GM12878 (cell line): ENCODE data around the gene UPK1B. TPM values are rescaled to one million over a fixed set of nuclear protein-coding genes. Genes with fewer than 3 reads are reported as not detected.

Experiments used
- ATAC-seq: fragments of 200-7000 bp; cut with Tn5 transposase; 3 replicates; pipeline ENCODE4 v1.9.1; 2020; ENCODE audit warnings: mild to moderate bottlenecking, moderate library complexity
- BruUV-seq: library from RNA; stranded (reverse); fragments of 400-500 nt; replicated peaks from 2 replicates; lab custom pipeline; 2021; lab: Mats Ljungman, UMichigan
- CTCF ChIA-PET: fragments of 300-600 bp; sonication (Branson Sonifier 250); formaldehyde crosslinking; extraction: SDS; loops from one replicate; lab custom pipeline; 2021; ENCODE audit warnings: inconsistent platforms; lab: Yijun Ruan, JAX
- POLR2A ChIA-PET: fragments of 350-600 bp; formaldehyde crosslinking; extraction: SDS; loops from one replicate; lab custom pipeline; 2021; ENCODE audit warnings: inconsistent platforms; lab: Charles Lee
- RAD21 ChIA-PET: fragments of 300-600 bp; sonication (Branson Sonifier 250); formaldehyde crosslinking; loops from one replicate; lab custom pipeline; 2023; ENCODE audit warnings: antibody characterized with exemption; ENCODE audit not compliant: unreplicated experiment; lab: Charles Lee
- SMC1A ChIA-PET: fragments of 300-600 bp; sonication (Branson Sonifier 250); formaldehyde crosslinking; loops from one replicate; lab custom pipeline; 2023; ENCODE audit not compliant: unreplicated experiment, uncharacterized antibody; lab: Charles Lee
- DNase-seq: peaks from one replicate; pipeline ENCODE4 v3.0.0-alpha.2; 2011; ENCODE audit warnings: low read depth, low spot score
- FAIRE-seq: peaks from 3 replicates; lab custom pipeline; 2011; peaks lifted over from hg19 to GRCh38; lab: Jason Lieb, UNC
- H2AFZ ChIP-seq: 2 replicates; pipeline ENCODE4 v1.6.0; 2011; ENCODE audit warnings: low read depth, low read length, control low read depth; ENCODE audit not compliant: control insufficient read depth
- H3K27ac ChIP-seq: 2 replicates; pipeline ENCODE4 v1.5.1; 2011; ENCODE audit warnings: control low read depth; ENCODE audit not compliant: control insufficient read depth, insufficient read depth
- H3K27me3 ChIP-seq, 2 experiments: replicated peaks in 1 of 2; 2 replicates each; pipeline versions ENCODE4 v1.6.0 to v1.6.1; 2011; ENCODE audit warnings: low read length in 1 of 2; ENCODE audit not compliant: control insufficient read depth in 2 of 2, insufficient read depth in 2 of 2
- H3K36me3 ChIP-seq, 2 experiments: 2 replicates each; pipeline ENCODE4 v1.5.1; 2011; ENCODE audit warnings: low read length in 1 of 2; ENCODE audit not compliant: control insufficient read depth in 2 of 2, insufficient read depth in 2 of 2
- H3K4me1 ChIP-seq: 2 replicates; pipeline ENCODE4 v1.6.1; 2011; ENCODE audit warnings: mild to moderate bottlenecking, low read length, moderate library complexity, mixed read lengths; ENCODE audit not compliant: control insufficient read depth, insufficient read depth
- H3K4me2 ChIP-seq: 2 replicates; pipeline ENCODE4 v1.6.0; 2011; ENCODE audit warnings: control low read depth; ENCODE audit not compliant: control insufficient read depth, insufficient read depth
- H3K4me3 ChIP-seq: fragments of 200-600 bp; sonication (generic); 2 replicates; pipeline ENCODE4 v1.5.1; 2016
- H3K79me2 ChIP-seq: 2 replicates; pipeline ENCODE4 v1.6.0; 2011; ENCODE audit warnings: low read length; ENCODE audit not compliant: control insufficient read depth, insufficient read depth
- H3K9ac ChIP-seq: 2 replicates; pipeline ENCODE4 v1.8.0; 2011; ENCODE audit warnings: low read length, control low read depth, mixed read lengths; ENCODE audit not compliant: control insufficient read depth, insufficient read depth
- H3K9me3 ChIP-seq: replicated peaks from 3 replicates; pipeline ENCODE4 v1.5.1; 2011; ENCODE audit warnings: mild to moderate bottlenecking, low read length; ENCODE audit not compliant: control insufficient read depth, insufficient read depth
- H4K20me1 ChIP-seq: 2 replicates; pipeline ENCODE4 v1.6.0; 2011; ENCODE audit not compliant: control insufficient read depth, insufficient read depth
- GABPA ChIP-seq: IDR thresholded peaks from 2 replicates; pipeline ENCODE4 v1.6.1; 2014; ENCODE audit warnings: antibody characterized with exemption, low read depth, mild to moderate bottlenecking, inconsistent platforms
- NRF1 ChIP-seq: conservative IDR thresholded peaks from 2 replicates; pipeline ENCODE4 v1.6.1; 2011; ENCODE audit warnings: mild to moderate bottlenecking, low read depth, low read length, improper control_type of control experiment
- WGBS: methylation state at CpG from one replicate; pipeline ENCODE4 v1.1.6; 2016; ENCODE audit warnings: low lambda C conversion rate; ENCODE audit not compliant: insufficient replicate concordance, insufficient coverage; ENCODE audit errors: missing lambda C conversion rate; 5-methylcytosine and 5-hydroxymethylcytosine counted together
- in situ Hi-C: fragments of 300-500 bp; cut with MboI; formaldehyde crosslinking; loops from 9 replicates; pipeline ENCODE4 v1.14.3; 2018; ENCODE audit warnings: mixed read lengths
- intact Hi-C: fragments of 100-400 bp; cut with micrococcal nuclease; formaldehyde crosslinking; loops from one replicate; pipeline ENCODE4 v1.14.2; 2022; ENCODE audit not compliant: unreplicated experiment
- polyA plus RNA-seq, 11 experiments: library from polyadenylated mRNA; depleted of rRNA in 4 of 11; unstranded in 6 of 11; stranded (reverse) in 5 of 11; fragments of >200 nt; fragmentation: Nextera tagmentation in 4 of 11; fragmentation: Illumina TruSeq in 1 of 11; extraction: Ambion mirVana in 4 of 11; extraction: Trizol in 1 of 11; gene quantifications; 1 replicate in 1 of 11; 2 replicates in 10 of 11; pipeline versions ENCODE4 v1.2.1 to v1.2.3, GENCODE V29; 2011 to 2016; ENCODE audit warnings: inconsistent platforms in 2 of 11, missing spikeins in 2 of 11, low read depth in 1 of 11
- total RNA-seq, 4 experiments: library from RNA; depleted of rRNA in 3 of 4; stranded (reverse); fragments of >200 nt in 3 of 4; fragmentation: Illumina TruSeq in 1 of 4; extraction: Trizol in 1 of 4; gene quantifications; 2 replicates each; pipeline versions ENCODE4 v1.2.1 to v1.2.3, GENCODE V29; 2013 to 2021
- TF ChIP-seq, protein P1 (sequence below): fragments of 450-650 bp; IDR thresholded peaks from 2 replicates; pipeline ENCODE4 v1.6.1; 2016; ENCODE audit warnings: mild to moderate bottlenecking, moderate library complexity, borderline replicate concordance

Gene UPK1B
- total and polyA plus RNA-seq, 10 of the 15 experiments (the other 5 are each of a cell fraction or from before 2014, with no cell fraction given): not detected

- TF ChIP-seq, protein P1, sequence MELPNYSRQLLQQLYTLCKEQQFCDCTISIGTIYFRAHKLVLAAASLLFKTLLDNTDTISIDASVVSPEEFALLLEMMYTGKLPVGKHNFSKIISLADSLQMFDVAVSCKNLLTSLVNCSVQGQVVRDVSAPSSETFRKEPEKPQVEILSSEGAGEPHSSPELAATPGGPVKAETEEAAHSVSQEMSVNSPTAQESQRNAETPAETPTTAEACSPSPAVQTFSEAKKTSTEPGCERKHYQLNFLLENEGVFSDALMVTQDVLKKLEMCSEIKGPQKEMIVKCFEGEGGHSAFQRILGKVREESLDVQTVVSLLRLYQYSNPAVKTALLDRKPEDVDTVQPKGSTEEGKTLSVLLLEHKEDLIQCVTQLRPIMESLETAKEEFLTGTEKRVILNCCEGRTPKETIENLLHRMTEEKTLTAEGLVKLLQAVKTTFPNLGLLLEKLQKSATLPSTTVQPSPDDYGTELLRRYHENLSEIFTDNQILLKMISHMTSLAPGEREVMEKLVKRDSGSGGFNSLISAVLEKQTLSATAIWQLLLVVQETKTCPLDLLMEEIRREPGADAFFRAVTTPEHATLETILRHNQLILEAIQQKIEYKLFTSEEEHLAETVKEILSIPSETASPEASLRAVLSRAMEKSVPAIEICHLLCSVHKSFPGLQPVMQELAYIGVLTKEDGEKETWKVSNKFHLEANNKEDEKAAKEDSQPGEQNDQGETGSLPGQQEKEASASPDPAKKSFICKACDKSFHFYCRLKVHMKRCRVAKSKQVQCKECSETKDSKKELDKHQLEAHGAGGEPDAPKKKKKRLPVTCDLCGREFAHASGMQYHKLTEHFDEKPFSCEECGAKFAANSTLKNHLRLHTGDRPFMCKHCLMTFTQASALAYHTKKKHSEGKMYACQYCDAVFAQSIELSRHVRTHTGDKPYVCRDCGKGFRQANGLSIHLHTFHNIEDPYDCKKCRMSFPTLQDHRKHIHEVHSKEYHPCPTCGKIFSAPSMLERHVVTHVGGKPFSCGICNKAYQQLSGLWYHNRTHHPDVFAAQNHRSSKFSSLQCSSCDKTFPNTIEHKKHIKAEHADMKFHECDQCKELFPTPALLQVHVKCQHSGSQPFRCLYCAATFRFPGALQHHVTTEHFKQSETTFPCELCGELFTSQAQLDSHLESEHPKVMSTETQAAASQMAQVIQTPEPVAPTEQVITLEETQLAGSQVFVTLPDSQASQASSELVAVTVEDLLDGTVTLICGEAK: no peak
- no peak for TF ChIP-seq NRF1
Measured at GRCh38 chr3:119229190-119229589, 55.8 kb downstream of the UPK1B start (continued).

DNA sequence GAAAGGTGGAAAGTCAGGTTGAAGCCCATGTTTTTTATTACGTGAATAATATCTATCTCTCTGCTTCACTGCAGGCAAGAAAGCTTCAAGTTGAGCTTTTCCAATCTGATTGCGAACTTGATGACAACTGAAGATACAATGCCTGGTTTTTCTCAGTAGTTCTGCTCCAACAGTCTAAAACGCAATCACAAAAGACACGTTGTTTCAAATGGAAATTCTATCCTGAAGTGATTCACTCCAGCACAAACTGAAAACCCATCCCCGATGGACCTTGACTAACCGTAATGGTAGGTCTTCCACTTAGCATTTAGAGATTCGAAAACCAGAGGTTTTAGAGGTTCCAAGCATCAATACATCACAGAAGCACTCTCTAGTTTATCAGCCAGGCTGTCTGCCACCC lies 56.7 kb downstream of the UPK1B start:
- BruUV-seq: no TSS peak
- ChIA-PET CTCF (interaction anchor here (0.6 to 1.9 kb wide), 3 partner anchors 11 to 460 kb away, joined by 3 to 10 read pairs (median 3); partner anchors contain the start of gene B4GALT4), SMC1A (no interaction called here), RAD21 (interaction anchor here (1.7 kb wide), 1 partner anchor 11 kb away, joined by 6 read pairs; the partner anchor contains the start of gene B4GALT4), POLR2A (interaction anchor here (0.9 kb wide), 1 partner anchor 11 kb away, joined by 3 read pairs; no protein-coding TSS in a partner anchor)
- no peak overlapping the region for H3K4me2 ChIP-seq
- H2AFZ ChIP-seq: no peak overlapping the region
- H3K4me1 ChIP-seq: no peaks in the 10 kb centered on the region
- H3K36me3 ChIP-seq: peaks cover 5 to 15% of the 10 kb centered on the region in 2 experiments; a peak in 3 of 4 replicates
- H3K9me3 ChIP-seq: no peaks in the 10 kb centered on the region
- no peaks in the 10 kb centered on the region for H3K79me2 ChIP-seq
- intact Hi-C loops (no loop called here), in situ Hi-C loops (loop anchor here (10.0 kb wide), 1 partner anchor 345 kb away; no protein-coding TSS in a partner anchor)
- WGBS: 54% methylated on average over 7 of the region's 7 CpGs
- DNase-seq: no peak
- H3K9ac ChIP-seq: no peak overlapping the region
- H3K27me3 ChIP-seq: no peaks in the 10 kb centered on the region
- no peaks in the 10 kb centered on the region for H4K20me1 ChIP-seq
- no peak overlapping the region for H3K4me3 ChIP-seq
- no peak for FAIRE-seq
- no peak overlapping the region for H3K27ac ChIP-seq
- no peak for TF ChIP-seq GABPA
- TF ChIP-seq, all 136 proteins: peak for 0
- no peak for ATAC-seq
